Smooth muscle cell (in vitro differentiated cells): Measurements from ENCODE around the gene EML2. TPM values are rescaled to one million over a fixed set of nuclear protein-coding genes. Genes with fewer than 3 reads are reported as not detected.

Experiments
- DNase-seq: peaks from one replicate; lab custom pipeline; 2025; ENCODE audit not compliant: unreplicated experiment; lab: John Stamatoyannopoulos, UW
- H2AFZ ChIP-seq: fragments of 200-600 bp; sonication (generic); 2 replicates; pipeline ENCODE4 v1.6.0; 2016; ENCODE audit warnings: antibody characterized with exemption, low read depth, mild to moderate bottlenecking
- H3F3A ChIP-seq: fragments of 200-600 bp; sonication (generic); 2 replicates; pipeline ENCODE4 v1.6.0; 2017; ENCODE audit warnings: antibody characterized with exemption, low read depth
- H3K27ac ChIP-seq: fragments of 200-600 bp; sonication (generic); 2 replicates; pipeline ENCODE4 v1.5.1; 2016; ENCODE audit warnings: low read depth, mild to moderate bottlenecking
- H3K27me3 ChIP-seq: fragments of 200-600 bp; sonication (generic); 2 replicates; pipeline ENCODE4 v1.6.1; 2016; ENCODE audit warnings: low read depth, mild to moderate bottlenecking
- H3K36me3 ChIP-seq: fragments of 200-600 bp; sonication (generic); 2 replicates; pipeline ENCODE4 v1.5.1; 2016; ENCODE audit warnings: low read depth
- H3K4me1 ChIP-seq: fragments of 200-600 bp; sonication (generic); 2 replicates; pipeline ENCODE4 v1.5.1; 2016; ENCODE audit warnings: low read depth
- H3K4me2 ChIP-seq: fragments of 200-600 bp; sonication (generic); 2 replicates; pipeline ENCODE4 v1.6.0; 2016; ENCODE audit warnings: mild to moderate bottlenecking
- H3K4me3 ChIP-seq: fragments of 200-600 bp; sonication (generic); 2 replicates; pipeline ENCODE4 v1.5.1; 2016; ENCODE audit warnings: mild to moderate bottlenecking
- H3K79me2 ChIP-seq: fragments of 200-600 bp; sonication (generic); 2 replicates; pipeline ENCODE4 v1.6.0; 2016; ENCODE audit warnings: low read depth, mild to moderate bottlenecking
- H3K9ac ChIP-seq: fragments of 200-600 bp; sonication (generic); 2 replicates; pipeline ENCODE4 v1.6.0; 2016; ENCODE audit warnings: low read depth
- H3K9me3 ChIP-seq: fragments of 200-600 bp; sonication (generic); replicated peaks from 2 replicates; pipeline ENCODE4 v1.5.1; 2016; ENCODE audit warnings: low read depth
- H4K20me1 ChIP-seq: fragments of 200-600 bp; sonication (generic); 2 replicates; pipeline ENCODE4 v1.6.0; 2016; ENCODE audit warnings: low read depth
- CTCF ChIP-seq: fragments of 200-600 bp; sonication (generic); IDR thresholded peaks from 2 replicates; pipeline ENCODE4 v1.5.1; 2017; ENCODE audit warnings: borderline replicate concordance, mild to moderate bottlenecking, antibody characterized with exemption; ENCODE audit not compliant: insufficient read depth, poor library complexity, severe bottlenecking
- WGBS: methylation state at CpG from one replicate; pipeline ENCODE4 v1.1.7; 2016; ENCODE audit warnings: low lambda C conversion rate; 5-methylcytosine and 5-hydroxymethylcytosine counted together
- polyA plus RNA-seq: library from polyadenylated mRNA; unstranded; fragments of >200 nt; fragmentation: Nextera tagmentation; extraction: Ambion mirVana; gene quantifications from 2 replicates; pipeline ENCODE4 v1.2.1, GENCODE V29; 2016
- total RNA-seq: library from RNA; depleted of rRNA; stranded (reverse); fragments of >200 nt; gene quantifications from 2 replicates; pipeline ENCODE4 v1.2.3, GENCODE V29; 2014

Gene EML2
- total and polyA plus RNA-seq, 2 experiments from 2014 or later: 7.7 to 19.0 TPM

GRCh38 chr19:45575216-45575615 lies 64.0 kb downstream of the EML2 start:
- no peak overlapping the region for H2AFZ ChIP-seq
- H3K27ac ChIP-seq: no peak overlapping the region
- 97% methylated on average over 5 of the region's 5 CpGs for WGBS
- H3K4me2 ChIP-seq: no peak overlapping the region
- TF ChIP-seq CTCF: no peak
- no peak overlapping the region for H3K9ac ChIP-seq
- no peak for DNase-seq
- no peaks in the 10 kb centered on the region for H3K27me3 ChIP-seq
- H3K9me3 ChIP-seq: no peaks in the 10 kb centered on the region
- H3K4me3 ChIP-seq: no peak overlapping the region
- H4K20me1 ChIP-seq: peaks cover 3% of the 10 kb centered on the region
- peaks cover 21% of the 10 kb centered on the region for H3K79me2 ChIP-seq
- peaks cover 7% of the 10 kb centered on the region for H3K4me1 ChIP-seq
- peaks cover 8% of the 10 kb centered on the region for H3F3A ChIP-seq
- H3K36me3 ChIP-seq: no peaks in the 10 kb centered on the region

- WGBS: 96% methylated on average over 4 of the region's 4 CpGs
- Histone ChIP-seq H3K9ac (no peak overlapping the region), H3K27ac (no peak overlapping the region)
These were observed 64.7 kb downstream of the EML2 start for GRCh38 chr19:45574526-45574925.

GRCh38 chr19:45571457-45572220 lies 67.6 kb downstream of the EML2 start:
- WGBS: 94% methylated on average over 8 of the region's 8 CpGs
- Histone ChIP-seq H3K4me3 (no peak overlapping the region), H3K9ac (no peak overlapping the region), H3K36me3 (no peaks in the 10 kb centered on the region), H3K27me3 (no peaks in the 10 kb centered on the region), H3K4me2 (no peak overlapping the region), H3K4me1 (no peaks in the 10 kb centered on the region), H4K20me1 (peaks cover 14% of the 10 kb centered on the region), H3F3A (no peaks in the 10 kb centered on the region), H3K27ac (no peak overlapping the region), H3K9me3 (no peaks in the 10 kb centered on the region), H3K79me2 (peaks cover 23% of the 10 kb centered on the region), H2AFZ (no peak overlapping the region)
- DNase-seq: no peak
- TF ChIP-seq CTCF: no peak

More at GRCh38 chr19:45574526-45574925, 64.7 kb downstream of the EML2 start:
- Histone ChIP-seq H4K20me1 (peaks cover 8% of the 10 kb centered on the region), H3K9me3 (no peaks in the 10 kb centered on the region), H2AFZ (no peak overlapping the region), H3F3A (peaks cover 8% of the 10 kb centered on the region), H3K4me3 (no peak overlapping the region), H3K4me1 (peaks cover 7% of the 10 kb centered on the region), H3K36me3 (no peaks in the 10 kb centered on the region), H3K27me3 (no peaks in the 10 kb centered on the region), H3K4me2 (no peak overlapping the region), H3K79me2 (peaks cover 24% of the 10 kb centered on the region)
- TF ChIP-seq CTCF: no peak
- DNase-seq: no peak
